Melanocyte of skin (primary cell): Measurements from ENCODE around the gene IL36RN. TPM values are rescaled to one million over a fixed set of nuclear protein-coding genes. Genes with fewer than 3 reads are reported as not detected.

Experiments used
- small RNA-seq, 2 donors: library from RNA; depleted of rRNA; stranded (forward); fragments of <200 nt; gene quantifications; one replicate each; pipeline ENCODE3, GENCODE V24; 2012
- total RNA-seq, 2 donors: library from RNA; depleted of rRNA; stranded (reverse); fragments of >200 nt; gene quantifications; 2 replicates each; pipeline ENCODE4 v1.2.3, GENCODE V29; 2012

IL36RN gene
- not detected for total RNA-seq

DNA sequence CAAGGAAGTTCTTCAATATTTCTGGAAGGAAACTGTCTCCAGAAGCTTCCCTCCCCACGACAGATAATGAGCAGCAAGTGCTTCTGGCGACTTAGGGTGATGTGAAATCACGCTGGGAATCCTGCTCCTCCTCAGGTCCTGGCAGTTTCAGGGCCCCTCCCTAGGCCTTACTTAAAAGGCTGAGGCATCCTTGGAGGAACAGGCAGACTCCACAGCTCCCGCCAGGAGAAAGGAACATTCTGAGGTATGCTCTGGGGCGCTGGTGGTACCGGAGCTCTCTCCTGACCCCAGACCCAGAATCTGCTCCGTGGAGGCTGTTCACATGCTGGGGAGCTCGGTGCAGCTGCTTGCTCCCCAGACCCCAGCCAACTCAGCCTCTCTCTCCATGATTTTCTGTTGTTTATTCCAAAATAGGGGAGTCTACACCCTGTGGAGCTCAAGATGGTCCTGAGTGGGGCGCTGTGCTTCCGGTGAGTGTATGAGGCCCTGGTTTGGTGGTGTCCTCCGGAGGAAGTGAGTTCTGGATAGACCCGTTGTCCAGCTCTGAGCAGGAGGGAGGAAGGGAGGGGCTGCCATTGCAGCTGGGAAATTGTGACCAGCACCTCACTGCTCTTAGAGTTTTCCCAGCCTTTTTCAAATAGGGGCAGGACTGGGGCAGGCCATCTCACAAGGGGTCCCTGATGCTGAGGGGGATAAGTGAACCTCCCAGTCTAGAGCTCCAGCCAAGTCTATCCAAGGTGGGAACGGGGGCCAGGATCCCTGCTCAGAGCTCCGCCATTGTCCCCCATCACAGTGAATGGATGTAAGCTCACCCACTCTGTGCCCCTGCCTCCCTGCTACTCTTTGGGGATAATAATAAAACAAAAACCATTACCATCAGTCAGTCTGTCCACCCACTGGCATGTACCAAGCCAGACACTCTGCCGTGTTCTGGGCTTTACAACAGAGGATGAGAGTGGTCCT lies at the start of gene IL36RN:
Gene IL36RN (plus strand): TSS at position 201 of the 963 bp plus-strand sequence. CDS start 241 bp downstream, at position 442.

GRCh38 chr2:113052396-113052917 lies 6.5 kb upstream of the IL36RN start, which contains the start of gene IL36B:
TSS of gene IL36B (minus strand) at chr2:113052867.

GRCh38 chr2:113067681-113068080 lies 8.7 kb downstream of the IL36RN start, which contains the start of gene IL1F10:
TSS of gene IL1F10 (plus strand) at chr2:113067970. CDS start at chr2:113072739, 4,769 bp downstream.

Small RNA genes within 50 kb of the gene (small RNA-seq; reads per million reads assigned to genes)
- 0 to 0.04 reads per million in 2 donors for gene RNU6-1180P

Other genes with a start within 250 kb of the IL36RN start
- gene IL1B, start 222.4 kb upstream of the IL36RN start, total RNA-seq = not detected
- not detected for gene IL37, start 148.0 kb upstream of the IL36RN start, total RNA-seq
- not detected for gene IL36G, start 81.2 kb upstream of the IL36RN start, total RNA-seq
- gene IL36A, start 53.7 kb upstream of the IL36RN start, total RNA-seq = not detected
- gene IL36B, start 6.3 kb upstream of the IL36RN start, total RNA-seq = not detected
- not detected for gene IL1F10, start 8.8 kb downstream of the IL36RN start, total RNA-seq
- gene IL1RN, start 68.4 kb downstream of the IL36RN start, total RNA-seq = under 1 TPM; 0.33 to 0.69 TPM
- 1 to 10 TPM in 1 of 2 donors, under 1 TPM in 1; 0.67 to 2.8 TPM for gene PSD4, start 114.8 kb downstream of the IL36RN start, total RNA-seq
- gene PAX8, start 219.7 kb downstream of the IL36RN start, total RNA-seq = under 1 TPM in 1 of 2 donors, not detected in 1; under 0.01 TPM